ENCODE data around the gene LRG1. TPM values are rescaled to one million over a fixed set of nuclear protein-coding genes. Genes with fewer than 3 reads are reported as not detected.
"Not testable (repeated sequence)": the region's sequence is repeated elsewhere in the genome, so short reads cannot be mapped to it uniquely, and the experiment has no call there.

LRG1 gene
- total and polyA plus RNA-seq, 7 donors, result 0.36 to 21.0 (median 2.4) TPM; not detected in 1

DNA sequence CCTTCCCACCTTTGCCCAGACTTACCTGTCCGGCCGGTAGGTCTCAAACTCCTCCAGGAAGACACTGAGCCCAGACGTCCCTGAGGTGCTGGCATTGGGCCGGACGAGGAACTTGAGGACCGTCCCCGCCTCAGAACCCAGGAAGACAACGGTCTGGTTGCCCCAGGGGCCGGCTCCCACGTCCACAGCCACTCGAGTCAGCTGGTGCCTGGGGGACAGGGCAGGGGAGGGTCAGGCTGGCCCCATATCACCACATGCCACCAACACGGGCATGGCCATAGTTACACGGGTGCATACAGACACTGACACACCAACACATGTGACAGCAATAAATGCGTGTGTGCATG lies 8.4 kb upstream of the LRG1 start:
- WGBS, 2 donors, result 20 to 68% methylated on average over 14 of the region's 14 CpGs
- TF ChIP-seq EP300 (IDR thresholded peaks at IDR 0.05), result no peak
- TF ChIP-seq, protein P1, sequence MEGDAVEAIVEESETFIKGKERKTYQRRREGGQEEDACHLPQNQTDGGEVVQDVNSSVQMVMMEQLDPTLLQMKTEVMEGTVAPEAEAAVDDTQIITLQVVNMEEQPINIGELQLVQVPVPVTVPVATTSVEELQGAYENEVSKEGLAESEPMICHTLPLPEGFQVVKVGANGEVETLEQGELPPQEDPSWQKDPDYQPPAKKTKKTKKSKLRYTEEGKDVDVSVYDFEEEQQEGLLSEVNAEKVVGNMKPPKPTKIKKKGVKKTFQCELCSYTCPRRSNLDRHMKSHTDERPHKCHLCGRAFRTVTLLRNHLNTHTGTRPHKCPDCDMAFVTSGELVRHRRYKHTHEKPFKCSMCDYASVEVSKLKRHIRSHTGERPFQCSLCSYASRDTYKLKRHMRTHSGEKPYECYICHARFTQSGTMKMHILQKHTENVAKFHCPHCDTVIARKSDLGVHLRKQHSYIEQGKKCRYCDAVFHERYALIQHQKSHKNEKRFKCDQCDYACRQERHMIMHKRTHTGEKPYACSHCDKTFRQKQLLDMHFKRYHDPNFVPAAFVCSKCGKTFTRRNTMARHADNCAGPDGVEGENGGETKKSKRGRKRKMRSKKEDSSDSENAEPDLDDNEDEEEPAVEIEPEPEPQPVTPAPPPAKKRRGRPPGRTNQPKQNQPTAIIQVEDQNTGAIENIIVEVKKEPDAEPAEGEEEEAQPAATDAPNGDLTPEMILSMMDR (IDR thresholded peaks at IDR 0.05), result no peak

GRCh38 chr19:4547303-4548237 lies 7.7 kb upstream of the LRG1 start:
- Histone ChIP-seq H3K4me3 (no peak overlapping the region), H3K36me3 (no peaks in the 10 kb centered on the region), H3K27ac (no peak overlapping the region), H3K27me3 (no peaks in the 10 kb centered on the region), H3K9me3 (no peaks in the 10 kb centered on the region), H3K4me1 (no peaks in the 10 kb centered on the region)
- WGBS, 2 donors, result 44 to 70% methylated on average over 32 of the region's 32 CpGs
- TF ChIP-seq POLR2AphosphoS5 (IDR thresholded peaks at IDR 0.05) (no peak), EP300 (IDR thresholded peaks at IDR 0.05) (no peak)
- intact Hi-C loops (cut with DNase I), result no loop called here
- DNase-seq, result no peak

More for the DNA sequence above, 8.4 kb upstream of the LRG1 start:
- H3K4me3 ChIP-seq, result no peak overlapping the region
- no peaks in the 10 kb centered on the region for H3K27me3 ChIP-seq
- H3K27ac ChIP-seq, result no peak overlapping the region
- no peak for DNase-seq
- H3K9me3 ChIP-seq, result no peaks in the 10 kb centered on the region
- no peaks in the 10 kb centered on the region for H3K4me1 ChIP-seq
- no peaks in the 10 kb centered on the region for H3K36me3 ChIP-seq
- intact Hi-C loops (cut with DNase I), result no loop called here

DNA sequence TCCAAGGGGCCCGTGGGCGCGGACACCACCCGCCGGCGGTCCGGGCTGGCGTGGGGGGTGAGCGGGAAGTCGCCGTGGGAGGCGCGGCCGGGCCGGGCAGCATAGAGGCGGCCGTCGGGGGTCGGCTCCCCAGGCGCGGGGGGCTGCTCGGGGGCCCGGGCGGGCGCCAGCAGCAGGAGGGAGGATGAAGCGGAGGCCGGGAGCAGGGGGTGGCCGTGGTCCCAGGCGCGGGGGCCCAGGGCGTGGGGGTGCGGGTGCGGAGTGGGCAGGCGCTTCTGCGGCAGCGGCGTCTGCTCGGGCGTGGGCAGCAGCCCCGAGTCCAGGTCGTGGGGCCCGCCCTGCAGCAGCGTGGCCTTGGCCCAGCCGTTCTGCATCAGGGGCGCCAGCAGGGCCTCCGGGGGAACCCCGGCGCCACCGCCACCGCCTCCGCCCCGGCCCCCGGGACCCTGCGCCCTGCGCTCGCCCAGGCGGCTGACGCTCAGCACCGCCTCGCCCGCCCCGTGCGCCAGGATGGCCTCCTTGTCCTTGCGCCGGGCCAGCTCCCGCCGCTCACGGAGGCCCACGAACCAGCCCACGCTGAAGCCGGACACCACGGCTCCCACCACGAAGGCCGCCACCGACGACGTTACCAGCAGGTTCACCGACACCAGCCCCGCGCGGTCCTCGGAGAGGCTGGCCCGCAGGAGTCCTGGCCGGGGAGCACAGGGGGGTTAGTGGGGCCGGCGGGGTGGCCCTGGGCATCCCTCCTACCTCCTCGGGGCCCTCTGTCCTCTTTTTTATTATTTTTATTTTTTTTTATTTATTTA lies 4.2 kb upstream of the LRG1 start:
- no peaks in the 10 kb centered on the region for H3K27me3 ChIP-seq
- intact Hi-C loops (cut with DNase I), result no loop called here
- no peaks in the 10 kb centered on the region for H3K36me3 ChIP-seq
- WGBS, 2 donors, result 91 to 93% methylated on average over 87 of the region's 87 CpGs
- peaks cover 0 to 6% (median 2%) of the 10 kb centered on the region in 4 donors for H3K9me3 ChIP-seq
- H3K4me1 ChIP-seq, result no peaks in the 10 kb centered on the region
- DNase-seq, result no peak
- H3K4me3 ChIP-seq, result no peak overlapping the region
- H3K27ac ChIP-seq, result no peak overlapping the region
- TF ChIP-seq POLR2AphosphoS5 (IDR thresholded peaks at IDR 0.05), result no peak
- TF ChIP-seq EP300 (IDR thresholded peaks at IDR 0.05), result no peak
- no peak for TF ChIP-seq POLR2A (IDR thresholded peaks at IDR 0.05)
- TF ChIP-seq, protein P1 (IDR thresholded peaks at IDR 0.05), result no peak

GRCh38 chr19:4542896-4543841 lies 3.3 kb upstream of the LRG1 start:
- no peaks in the 10 kb centered on the region for H3K27me3 ChIP-seq
- intact Hi-C loops (cut with DNase I), result no loop called here
- peak overlapping the region in 1 of 4 donors; percentile 13 for H3K4me3 ChIP-seq
- TF ChIP-seq POLR2A (IDR thresholded peaks at IDR 0.05), result no peak
- TF ChIP-seq, protein P1 (IDR thresholded peaks at IDR 0.05), result no peak
- no peak for TF ChIP-seq EP300 (IDR thresholded peaks at IDR 0.05)
- TF ChIP-seq POLR2AphosphoS5 (IDR thresholded peaks at IDR 0.05), result no peak
- H3K9me3 ChIP-seq, result peaks cover 0 to 6% (median 2%) of the 10 kb centered on the region in 4 donors
- H3K4me1 ChIP-seq, result no peaks in the 10 kb centered on the region
- WGBS, 2 donors, result 78 to 82% methylated on average over 77 of the region's 77 CpGs
- no peak overlapping the region for H3K27ac ChIP-seq
- no peaks in the 10 kb centered on the region for H3K36me3 ChIP-seq
- DNase-seq, result no peak

DNA sequence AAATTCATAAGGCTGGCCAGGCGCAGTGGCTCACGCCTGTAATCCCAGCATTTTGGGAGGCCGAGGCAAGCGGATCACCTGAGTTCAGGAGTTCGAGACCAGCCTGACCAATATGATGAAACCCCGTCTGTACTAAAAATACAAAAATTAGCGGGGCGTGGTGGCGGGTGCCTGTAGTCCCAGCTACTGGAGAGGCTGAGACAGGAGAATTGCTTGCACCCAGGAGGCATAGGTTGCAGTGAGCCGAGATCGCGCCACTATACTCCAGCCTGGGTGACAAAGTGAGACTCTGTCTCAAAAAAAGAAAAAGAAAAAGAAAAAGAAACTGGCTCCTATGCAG lies 1.9 kb upstream of the LRG1 start:
- intact Hi-C loops (cut with DNase I); H3K9me3 ChIP-seq; H3K36me3 ChIP-seq; H3K27me3 ChIP-seq; H3K4me3 ChIP-seq; DNase-seq; H3K4me1 ChIP-seq: not testable (repeated sequence)
- peak overlapping the region in 1 of 4 donors; percentile 25 for H3K27ac ChIP-seq
- WGBS, 2 donors, result 92 to 94% methylated on average over 12 of the region's 12 CpGs
